HepG2 (cell line): Measurements from ENCODE around the gene NUDT1.

Source experiments
- SIN3A ChIP-seq: IDR thresholded peaks from 2 replicates; pipeline ENCODE4 v1.6.1; 2011; ENCODE audit warnings: low read depth, mild to moderate bottlenecking, control low read depth, low read length, borderline replicate concordance
- SP2 ChIP-seq: sonication (generic); formaldehyde crosslinking; IDR thresholded peaks from 2 replicates; pipeline ENCODE4 v1.5.1; 2020; ENCODE audit warnings: mild to moderate bottlenecking, missing genetic modification reagents
- TF ChIP-seq, protein P1 (sequence below): sonication (generic); formaldehyde crosslinking; IDR thresholded peaks from 2 replicates; pipeline ENCODE4 v1.5.0; 2020; ENCODE audit warnings: mild to moderate bottlenecking, missing genetic modification reagents, moderate library complexity

DNA sequence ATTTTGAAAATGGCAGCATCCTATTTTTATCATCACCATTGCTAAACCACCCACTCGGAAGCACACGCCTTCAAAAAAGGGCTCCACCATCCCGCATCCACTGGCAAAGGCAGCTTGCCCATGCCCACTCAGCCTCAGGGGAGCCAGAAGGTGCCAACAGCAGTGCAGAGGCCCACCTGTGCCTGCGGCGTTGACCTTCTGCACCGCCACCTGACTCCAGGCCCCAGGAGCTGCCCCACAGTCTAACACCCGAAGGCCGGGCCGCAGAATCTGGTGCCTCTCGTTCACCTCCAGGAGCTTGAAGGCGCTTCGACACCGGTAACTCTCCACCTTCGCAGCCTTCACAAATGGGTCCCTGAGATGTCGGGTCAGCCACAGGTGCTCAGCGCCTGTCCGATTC is 2.8 kb upstream of the NUDT1 start:
- TF ChIP-seq SIN3A: no peak
- TF ChIP-seq, protein P1, sequence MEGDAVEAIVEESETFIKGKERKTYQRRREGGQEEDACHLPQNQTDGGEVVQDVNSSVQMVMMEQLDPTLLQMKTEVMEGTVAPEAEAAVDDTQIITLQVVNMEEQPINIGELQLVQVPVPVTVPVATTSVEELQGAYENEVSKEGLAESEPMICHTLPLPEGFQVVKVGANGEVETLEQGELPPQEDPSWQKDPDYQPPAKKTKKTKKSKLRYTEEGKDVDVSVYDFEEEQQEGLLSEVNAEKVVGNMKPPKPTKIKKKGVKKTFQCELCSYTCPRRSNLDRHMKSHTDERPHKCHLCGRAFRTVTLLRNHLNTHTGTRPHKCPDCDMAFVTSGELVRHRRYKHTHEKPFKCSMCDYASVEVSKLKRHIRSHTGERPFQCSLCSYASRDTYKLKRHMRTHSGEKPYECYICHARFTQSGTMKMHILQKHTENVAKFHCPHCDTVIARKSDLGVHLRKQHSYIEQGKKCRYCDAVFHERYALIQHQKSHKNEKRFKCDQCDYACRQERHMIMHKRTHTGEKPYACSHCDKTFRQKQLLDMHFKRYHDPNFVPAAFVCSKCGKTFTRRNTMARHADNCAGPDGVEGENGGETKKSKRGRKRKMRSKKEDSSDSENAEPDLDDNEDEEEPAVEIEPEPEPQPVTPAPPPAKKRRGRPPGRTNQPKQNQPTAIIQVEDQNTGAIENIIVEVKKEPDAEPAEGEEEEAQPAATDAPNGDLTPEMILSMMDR (CRISPR knock-in tag): no peak
- TF ChIP-seq SP2 (CRISPR knock-in tag): no peak
